Skin of body (tissue), 2 donors: ENCODE results near the gene LRFN2. TPM values are rescaled to one million over a fixed set of nuclear protein-coding genes. Genes with fewer than 3 reads are reported as not detected.

Experiments used
- DNase-seq: peaks from one replicate; lab custom pipeline; 2025; lab: John Stamatoyannopoulos, UW
- total RNA-seq: library from RNA; depleted of rRNA; stranded (reverse); fragments of >200 nt; gene quantifications from one replicate; pipeline ENCODE4 v1.2.3, GENCODE V29; 2014

The LRFN2 gene
- total RNA-seq, 1 donor from 2014 or later = 0.49 TPM

- no peak for DNase-seq
Measured at GRCh38 chr6:40477246-40478126, 109.7 kb downstream of the LRFN2 start.

GRCh38 chr6:40476673-40477072, 110.5 kb downstream of the LRFN2 start:
- DNase-seq = no peak

GRCh38 chr6:40474937-40475336, 112.2 kb downstream of the LRFN2 start:
- DNase-seq = no peak

- DNase-seq = no peak
Measured at GRCh38 chr6:40473026-40473425, 114.1 kb downstream of the LRFN2 start.

- DNase-seq = no peak
Measured at GRCh38 chr6:40472353-40472752, 114.8 kb downstream of the LRFN2 start.

- no peak for DNase-seq
Measured at GRCh38 chr6:40471243-40471642, 115.9 kb downstream of the LRFN2 start.

GRCh38 chr6:40469323-40469722, 117.8 kb downstream of the LRFN2 start:
- no peak for DNase-seq

- DNase-seq = no peak
Measured at GRCh38 chr6:40466986-40467539, 120.1 kb downstream of the LRFN2 start.

GRCh38 chr6:40461643-40462042, 125.5 kb downstream of the LRFN2 start:
- DNase-seq = no peak

GRCh38 chr6:40460380-40460779, 126.8 kb downstream of the LRFN2 start:
- DNase-seq = no peak

- DNase-seq = no peak
Measured at GRCh38 chr6:40457261-40457660, 129.9 kb downstream of the LRFN2 start.

GRCh38 chr6:40456390-40457013, 130.7 kb downstream of the LRFN2 start:
- DNase-seq = no peak

- no peak for DNase-seq
Measured at GRCh38 chr6:40455686-40456389, 131.3 kb downstream of the LRFN2 start.

- DNase-seq = no peak
Measured at GRCh38 chr6:40450483-40450882, 136.7 kb downstream of the LRFN2 start.

GRCh38 chr6:40444811-40445210, 142.4 kb downstream of the LRFN2 start:
- no peak for DNase-seq

- no peak for DNase-seq
Measured at GRCh38 chr6:40444312-40444711, 142.9 kb downstream of the LRFN2 start.

- no peak for DNase-seq
Measured at GRCh38 chr6:40443842-40444241, 143.3 kb downstream of the LRFN2 start.

- no peak for DNase-seq
Measured at GRCh38 chr6:40442591-40442990, 144.6 kb downstream of the LRFN2 start.

GRCh38 chr6:40441150-40441549, 146.0 kb downstream of the LRFN2 start:
- no peak for DNase-seq

GRCh38 chr6:40440053-40440452, 147.1 kb downstream of the LRFN2 start:
- no peak for DNase-seq

- DNase-seq = no peak
Measured at GRCh38 chr6:40439026-40439800, 148.0 kb downstream of the LRFN2 start.
